Measurements from ENCODE around the gene ACAA1.
"Not testable (repeated sequence)": the region's sequence is repeated elsewhere in the genome, so short reads cannot be mapped to it uniquely, and the experiment has no call there.

The ACAA1 gene

GRCh38 chr3:38163117-38163840 lies 26.4 kb upstream of the ACAA1 start:
- no peaks in the 10 kb centered on the region for H3K9me3 Mint-ChIP-seq
- peaks cover 14% of the 10 kb centered on the region for H3K36me3 Mint-ChIP-seq (ENCODE audit: low read depth)
- peaks cover 33% of the 10 kb centered on the region for H3K4me1 Mint-ChIP-seq (ENCODE audit: low read depth)
- H3K27ac Mint-ChIP-seq, result peak overlapping the region; percentile 63
- H3K27me3 Mint-ChIP-seq (ENCODE audit: low read depth), result no peaks in the 10 kb centered on the region
- no peak overlapping the region for H3K4me3 Mint-ChIP-seq

- H3K9me3 Mint-ChIP-seq; H3K4me3 Mint-ChIP-seq; H3K27ac Mint-ChIP-seq; H3K27me3 Mint-ChIP-seq (ENCODE audit: low read depth); H3K36me3 Mint-ChIP-seq (ENCODE audit: low read depth): not testable (repeated sequence)
- peaks cover 14% of the 10 kb centered on the region for H3K4me1 Mint-ChIP-seq (ENCODE audit: low read depth)
Observed at GRCh38 chr3:38160704-38161103, 23.8 kb upstream of the ACAA1 start.

GRCh38 chr3:38158472-38158871 lies 21.5 kb upstream of the ACAA1 start:
- H3K4me3 Mint-ChIP-seq, result no peak overlapping the region
- H3K36me3 Mint-ChIP-seq (ENCODE audit: low read depth), result peaks cover 1% of the 10 kb centered on the region

GRCh38 chr3:38157595-38157994 lies 20.7 kb upstream of the ACAA1 start:
- Mint-ChIP-seq H3K36me3 (ENCODE audit: low read depth) (peaks cover 1% of the 10 kb centered on the region), H3K27me3 (ENCODE audit: low read depth) (no peaks in the 10 kb centered on the region), H3K4me1 (ENCODE audit: low read depth) (peaks cover 15% of the 10 kb centered on the region), H3K4me3 (no peak overlapping the region), H3K27ac (no peak overlapping the region), H3K9me3 (no peaks in the 10 kb centered on the region)

More at GRCh38 chr3:38158472-38158871, 21.5 kb upstream of the ACAA1 start:
- no peak overlapping the region for H3K27ac Mint-ChIP-seq
- no peaks in the 10 kb centered on the region for H3K27me3 Mint-ChIP-seq (ENCODE audit: low read depth)
- H3K4me1 Mint-ChIP-seq (ENCODE audit: low read depth), result peaks cover 17% of the 10 kb centered on the region
- no peaks in the 10 kb centered on the region for H3K9me3 Mint-ChIP-seq

GRCh38 chr3:38157117-38157516 lies 20.2 kb upstream of the ACAA1 start:
- no peak overlapping the region for H3K27ac Mint-ChIP-seq
- peaks cover 1% of the 10 kb centered on the region for H3K36me3 Mint-ChIP-seq (ENCODE audit: low read depth)
- H3K27me3 Mint-ChIP-seq (ENCODE audit: low read depth), result no peaks in the 10 kb centered on the region
- no peak overlapping the region for H3K4me3 Mint-ChIP-seq
- peaks cover 16% of the 10 kb centered on the region for H3K4me1 Mint-ChIP-seq (ENCODE audit: low read depth)
- H3K9me3 Mint-ChIP-seq, result no peaks in the 10 kb centered on the region

GRCh38 chr3:38155825-38156224 lies 18.9 kb upstream of the ACAA1 start:
- H3K4me3 Mint-ChIP-seq, result no peak overlapping the region
- no peak overlapping the region for H3K27ac Mint-ChIP-seq
- H3K27me3 Mint-ChIP-seq (ENCODE audit: low read depth), result no peaks in the 10 kb centered on the region

GRCh38 chr3:38154625-38155255 lies 17.8 kb upstream of the ACAA1 start:
- Mint-ChIP-seq H3K4me3 (no peak overlapping the region), H3K27ac (peak overlapping the region; percentile 15)

More at GRCh38 chr3:38155825-38156224, 18.9 kb upstream of the ACAA1 start:
- H3K9me3 Mint-ChIP-seq, result no peaks in the 10 kb centered on the region
- peaks cover 1% of the 10 kb centered on the region for H3K36me3 Mint-ChIP-seq (ENCODE audit: low read depth)
- H3K4me1 Mint-ChIP-seq (ENCODE audit: low read depth), result peaks cover 28% of the 10 kb centered on the region

GRCh38 chr3:38154033-38154494 lies 17.1 kb upstream of the ACAA1 start:
- Mint-ChIP-seq H3K36me3 (ENCODE audit: low read depth) (peaks cover 1% of the 10 kb centered on the region), H3K27me3 (ENCODE audit: low read depth) (no peaks in the 10 kb centered on the region), H3K9me3 (no peaks in the 10 kb centered on the region), H3K4me3 (no peak overlapping the region), H3K27ac (no peak overlapping the region), H3K4me1 (ENCODE audit: low read depth) (peaks cover 35% of the 10 kb centered on the region)

More at GRCh38 chr3:38154625-38155255, 17.8 kb upstream of the ACAA1 start:
- Mint-ChIP-seq H3K9me3 (no peaks in the 10 kb centered on the region), H3K36me3 (ENCODE audit: low read depth) (peaks cover 1% of the 10 kb centered on the region), H3K27me3 (ENCODE audit: low read depth) (no peaks in the 10 kb centered on the region), H3K4me1 (ENCODE audit: low read depth) (peaks cover 30% of the 10 kb centered on the region)

GRCh38 chr3:38153221-38153620 lies 16.3 kb upstream of the ACAA1 start:
- no peak overlapping the region for H3K4me3 Mint-ChIP-seq
- no peak overlapping the region for H3K27ac Mint-ChIP-seq
- peaks cover 1% of the 10 kb centered on the region for H3K36me3 Mint-ChIP-seq (ENCODE audit: low read depth)
- H3K27me3 Mint-ChIP-seq (ENCODE audit: low read depth), result no peaks in the 10 kb centered on the region
- peaks cover 35% of the 10 kb centered on the region for H3K4me1 Mint-ChIP-seq (ENCODE audit: low read depth)
- H3K9me3 Mint-ChIP-seq, result no peaks in the 10 kb centered on the region

GRCh38 chr3:38152609-38153008 lies 15.7 kb upstream of the ACAA1 start:
- no peak overlapping the region for H3K4me3 Mint-ChIP-seq
- peaks cover 2% of the 10 kb centered on the region for H3K9me3 Mint-ChIP-seq
- H3K4me1 Mint-ChIP-seq (ENCODE audit: low read depth), result peaks cover 35% of the 10 kb centered on the region
- H3K27me3 Mint-ChIP-seq (ENCODE audit: low read depth), result no peaks in the 10 kb centered on the region
- H3K27ac Mint-ChIP-seq, result peak overlapping the region; percentile 49
- peaks cover 1% of the 10 kb centered on the region for H3K36me3 Mint-ChIP-seq (ENCODE audit: low read depth)

- Mint-ChIP-seq H3K4me3 (no peak overlapping the region), H3K27me3 (ENCODE audit: low read depth) (no peaks in the 10 kb centered on the region), H3K36me3 (ENCODE audit: low read depth) (peaks cover 3% of the 10 kb centered on the region), H3K4me1 (ENCODE audit: low read depth) (peaks cover 35% of the 10 kb centered on the region), H3K27ac (peak overlapping the region; percentile 79), H3K9me3 (peaks cover 11% of the 10 kb centered on the region)
Observed at GRCh38 chr3:38151667-38152265, 14.8 kb upstream of the ACAA1 start.

- peaks cover 4% of the 10 kb centered on the region for H3K27me3 Mint-ChIP-seq (ENCODE audit: low read depth)
- peaks cover 35% of the 10 kb centered on the region for H3K4me1 Mint-ChIP-seq (ENCODE audit: low read depth)
- H3K36me3 Mint-ChIP-seq (ENCODE audit: low read depth), result peaks cover 9% of the 10 kb centered on the region
- H3K27ac Mint-ChIP-seq, result peak overlapping the region; percentile 13
- peaks cover 18% of the 10 kb centered on the region for H3K9me3 Mint-ChIP-seq
- no peak overlapping the region for H3K4me3 Mint-ChIP-seq
Observed at GRCh38 chr3:38150780-38151528, 14.0 kb upstream of the ACAA1 start.

GRCh38 chr3:38149708-38150107 lies 12.8 kb upstream of the ACAA1 start:
- H3K27me3 Mint-ChIP-seq (ENCODE audit: low read depth), result peaks cover 4% of the 10 kb centered on the region
- H3K27ac Mint-ChIP-seq, result peak overlapping the region; percentile 41
- no peak overlapping the region for H3K4me3 Mint-ChIP-seq
- H3K9me3 Mint-ChIP-seq, result peaks cover 27% of the 10 kb centered on the region
- H3K4me1 Mint-ChIP-seq (ENCODE audit: low read depth), result peaks cover 30% of the 10 kb centered on the region
- H3K36me3 Mint-ChIP-seq (ENCODE audit: low read depth), result peaks cover 8% of the 10 kb centered on the region

- peaks cover 27% of the 10 kb centered on the region for H3K9me3 Mint-ChIP-seq
- H3K27ac Mint-ChIP-seq, result no peak overlapping the region
- H3K36me3 Mint-ChIP-seq (ENCODE audit: low read depth), result peaks cover 8% of the 10 kb centered on the region
- H3K4me1 Mint-ChIP-seq (ENCODE audit: low read depth), result peaks cover 23% of the 10 kb centered on the region
- H3K27me3 Mint-ChIP-seq (ENCODE audit: low read depth), result peaks cover 4% of the 10 kb centered on the region
- no peak overlapping the region for H3K4me3 Mint-ChIP-seq
Observed at GRCh38 chr3:38148311-38148882, 11.5 kb upstream of the ACAA1 start.

Data from T-helper 1 cell treated with Interleukin-12 subunit alpha and Interleukin-12 subunit beta and Interleukin-4 antibody, amounts not matched to agents 30 μg/mL and 1 μg/mL, for 36 hours (primary cell).